ENCODE data around the gene CDC42SE1.
A peak's percentile ranks its signal among the peaks of the same experiment; 100 is the strongest.

Gene CDC42SE1

DNA sequence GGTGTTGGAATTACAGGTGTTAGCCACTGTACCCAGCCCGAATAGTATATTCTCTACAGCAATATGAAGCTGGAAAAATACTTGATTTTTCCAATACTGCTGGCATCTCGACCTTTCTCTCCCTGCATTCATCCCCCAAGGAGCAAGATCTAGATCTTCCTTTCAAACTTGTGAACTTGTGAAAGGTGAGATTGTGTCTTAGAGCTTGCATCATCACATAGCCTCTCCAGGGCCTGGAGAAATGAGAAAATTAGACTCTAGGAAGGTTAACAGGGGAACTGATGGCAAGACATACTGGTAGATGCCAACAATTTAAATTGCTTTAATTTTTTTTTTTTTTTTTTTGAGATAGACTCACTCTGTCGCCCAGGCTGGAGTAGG is 49.1 kb downstream of the CDC42SE1 start:
- no peak overlapping the region for H2AFZ ChIP-seq (ENCODE audit: low read length)
- no peaks in the 10 kb centered on the region for H3K36me3 ChIP-seq (ENCODE audit: insufficient read depth, low read length)
- H3K4me1 ChIP-seq (ENCODE audit: insufficient read depth, low read length, poor library complexity, severe bottlenecking) = peaks cover 70% of the 10 kb centered on the region
- no peaks in the 10 kb centered on the region for H3K27me3 ChIP-seq (ENCODE audit: insufficient read depth, low read length, poor library complexity, severe bottlenecking)
- peaks cover 34% of the 10 kb centered on the region for H3K79me2 ChIP-seq (ENCODE audit: insufficient read depth, low read length)
- peak overlapping the region; percentile 94 for H3K4me2 ChIP-seq (ENCODE audit: low read depth, low read length, poor library complexity, severe bottlenecking)
- H3K9me3 ChIP-seq (ENCODE audit: insufficient read depth, low read depth, low read length) = no peaks in the 10 kb centered on the region
- no peak overlapping the region for H3K4me3 ChIP-seq (ENCODE audit: low read length, poor library complexity, severe bottlenecking)
- peaks cover 9% of the 10 kb centered on the region; the same call in 1 of the 2 replicates for H3F3A ChIP-seq (ENCODE audit: low read depth)
- no peak for TF ChIP-seq EZH2phosphoT487 (IDR thresholded peaks at IDR 0.05; ENCODE audit: borderline replicate concordance)
- TF ChIP-seq, protein P1, sequence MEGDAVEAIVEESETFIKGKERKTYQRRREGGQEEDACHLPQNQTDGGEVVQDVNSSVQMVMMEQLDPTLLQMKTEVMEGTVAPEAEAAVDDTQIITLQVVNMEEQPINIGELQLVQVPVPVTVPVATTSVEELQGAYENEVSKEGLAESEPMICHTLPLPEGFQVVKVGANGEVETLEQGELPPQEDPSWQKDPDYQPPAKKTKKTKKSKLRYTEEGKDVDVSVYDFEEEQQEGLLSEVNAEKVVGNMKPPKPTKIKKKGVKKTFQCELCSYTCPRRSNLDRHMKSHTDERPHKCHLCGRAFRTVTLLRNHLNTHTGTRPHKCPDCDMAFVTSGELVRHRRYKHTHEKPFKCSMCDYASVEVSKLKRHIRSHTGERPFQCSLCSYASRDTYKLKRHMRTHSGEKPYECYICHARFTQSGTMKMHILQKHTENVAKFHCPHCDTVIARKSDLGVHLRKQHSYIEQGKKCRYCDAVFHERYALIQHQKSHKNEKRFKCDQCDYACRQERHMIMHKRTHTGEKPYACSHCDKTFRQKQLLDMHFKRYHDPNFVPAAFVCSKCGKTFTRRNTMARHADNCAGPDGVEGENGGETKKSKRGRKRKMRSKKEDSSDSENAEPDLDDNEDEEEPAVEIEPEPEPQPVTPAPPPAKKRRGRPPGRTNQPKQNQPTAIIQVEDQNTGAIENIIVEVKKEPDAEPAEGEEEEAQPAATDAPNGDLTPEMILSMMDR (conservative IDR thresholded peaks at IDR 0.05; ENCODE audit: low read length) = no peak
- no peaks in the 10 kb centered on the region for H3K9me2 ChIP-seq (replicated peaks; ENCODE audit: low read depth, low read length)
- no peak overlapping the region for H3K9ac ChIP-seq (ENCODE audit: low read depth, low read length, poor library complexity, severe bottlenecking)
- H4K20me1 ChIP-seq (ENCODE audit: insufficient read depth, low read length, poor library complexity, severe bottlenecking) = no peaks in the 10 kb centered on the region

DNA sequence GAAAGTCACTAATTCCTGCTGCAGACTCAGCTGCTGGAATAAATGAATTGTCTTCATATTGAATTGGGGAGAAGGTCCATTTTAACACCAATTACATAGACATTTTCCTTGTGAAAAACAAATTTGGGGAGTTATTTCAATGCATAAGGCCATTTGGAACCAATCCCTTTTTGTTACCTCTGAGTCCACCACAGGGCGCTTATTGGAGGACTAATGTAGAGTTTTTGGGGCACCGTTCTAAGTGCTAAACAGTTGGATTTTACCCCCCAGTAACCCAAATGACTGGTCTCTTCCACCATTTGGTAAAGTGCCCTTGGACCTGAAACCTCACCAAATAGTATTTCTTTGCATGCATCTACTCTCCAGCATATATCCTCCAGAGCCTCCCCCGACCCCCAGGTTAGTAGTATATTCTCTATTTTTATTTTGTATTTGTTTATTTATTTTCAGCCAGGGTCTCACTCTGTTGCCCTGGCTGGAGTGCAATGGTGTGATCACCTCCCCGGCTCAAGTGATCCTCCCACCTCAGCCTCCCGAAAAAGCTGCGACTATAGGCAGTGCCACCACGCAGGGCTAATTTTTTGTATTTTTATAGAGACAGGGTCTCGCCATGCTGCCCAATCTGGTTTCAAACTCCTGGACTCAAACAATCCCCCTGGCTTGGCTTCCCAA is 49.6 kb downstream of the CDC42SE1 start:
- Histone ChIP-seq H4K20me1 (ENCODE audit: insufficient read depth, low read length, poor library complexity, severe bottlenecking) (no peaks in the 10 kb centered on the region), H3K4me1 (ENCODE audit: insufficient read depth, low read length, poor library complexity, severe bottlenecking) (peaks cover 70% of the 10 kb centered on the region), H3K4me2 (ENCODE audit: low read depth, low read length, poor library complexity, severe bottlenecking) (peak overlapping the region; percentile 94), H3K9me2 (replicated peaks; ENCODE audit: low read depth, low read length) (no peaks in the 10 kb centered on the region), H3K9ac (ENCODE audit: low read depth, low read length, poor library complexity, severe bottlenecking) (peak overlapping the region; percentile 86), H3K9me3 (ENCODE audit: insufficient read depth, low read depth, low read length) (no peaks in the 10 kb centered on the region), H3K36me3 (ENCODE audit: insufficient read depth, low read length) (no peaks in the 10 kb centered on the region), H3K27me3 (ENCODE audit: insufficient read depth, low read length, poor library complexity, severe bottlenecking) (no peaks in the 10 kb centered on the region), H2AFZ (ENCODE audit: low read length) (no peak overlapping the region), H3F3A (ENCODE audit: low read depth) (peaks cover 9% of the 10 kb centered on the region; the same call in 1 of the 2 replicates), H3K4me3 (ENCODE audit: low read length, poor library complexity, severe bottlenecking) (peak overlapping the region; percentile 96), H3K79me2 (ENCODE audit: insufficient read depth, low read length) (peaks cover 36% of the 10 kb centered on the region)
- no peak for TF ChIP-seq EZH2phosphoT487 (IDR thresholded peaks at IDR 0.05; ENCODE audit: borderline replicate concordance)
- TF ChIP-seq, protein P1 (conservative IDR thresholded peaks at IDR 0.05; ENCODE audit: low read length) = no peak

DNA sequence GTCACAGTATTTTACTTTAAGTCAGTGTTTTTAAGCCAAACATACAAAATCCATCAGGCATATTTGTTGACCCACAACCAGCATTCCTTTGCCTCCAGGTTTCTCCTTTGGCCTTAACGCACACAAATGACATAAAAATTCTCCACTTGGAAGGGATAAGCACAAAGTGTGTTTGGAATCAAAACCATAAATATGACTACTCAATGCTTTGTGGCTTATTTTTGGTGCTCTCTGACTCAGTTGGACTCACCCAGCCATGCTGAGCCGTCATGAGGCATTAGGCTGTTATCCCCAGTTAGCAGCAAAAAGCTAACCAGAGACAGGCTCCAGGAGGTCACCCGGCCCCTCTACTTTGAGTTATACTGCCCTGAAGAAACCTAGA is 50.2 kb downstream of the CDC42SE1 start:
- H3K9me3 ChIP-seq (ENCODE audit: insufficient read depth, low read depth, low read length) = no peaks in the 10 kb centered on the region
- peaks cover 9% of the 10 kb centered on the region; the same call in 1 of the 2 replicates for H3F3A ChIP-seq (ENCODE audit: low read depth)
- peaks cover 33% of the 10 kb centered on the region for H3K79me2 ChIP-seq (ENCODE audit: insufficient read depth, low read length)
- H3K36me3 ChIP-seq (ENCODE audit: insufficient read depth, low read length) = no peaks in the 10 kb centered on the region
- no peak for TF ChIP-seq EZH2phosphoT487 (IDR thresholded peaks at IDR 0.05; ENCODE audit: borderline replicate concordance)
- TF ChIP-seq, protein P1 (conservative IDR thresholded peaks at IDR 0.05; ENCODE audit: low read length) = no peak
- peak overlapping the region; percentile 94 for H3K4me2 ChIP-seq (ENCODE audit: low read depth, low read length, poor library complexity, severe bottlenecking)
- H3K9me2 ChIP-seq (replicated peaks; ENCODE audit: low read depth, low read length) = no peaks in the 10 kb centered on the region
- peak overlapping the region; percentile 96 for H3K4me3 ChIP-seq (ENCODE audit: low read length, poor library complexity, severe bottlenecking)
- H4K20me1 ChIP-seq (ENCODE audit: insufficient read depth, low read length, poor library complexity, severe bottlenecking) = no peaks in the 10 kb centered on the region
- H3K4me1 ChIP-seq (ENCODE audit: insufficient read depth, low read length, poor library complexity, severe bottlenecking) = peaks cover 70% of the 10 kb centered on the region
- no peaks in the 10 kb centered on the region for H3K27me3 ChIP-seq (ENCODE audit: insufficient read depth, low read length, poor library complexity, severe bottlenecking)
- peak overlapping the region; percentile 98 for H2AFZ ChIP-seq (ENCODE audit: low read length)
- H3K9ac ChIP-seq (ENCODE audit: low read depth, low read length, poor library complexity, severe bottlenecking) = peak overlapping the region; percentile 86
